Lower leg skin (tissue), 4 donors: ENCODE measurements around the gene SORCS2. TPM values are rescaled to one million over a fixed set of nuclear protein-coding genes. Genes with fewer than 3 reads are reported as not detected.

Experiments used
- DNase-seq, 2 donors: peaks; one replicate each; pipeline ENCODE4 v3.0.0-alpha.2; 2019; ENCODE audit warnings: low spot score in 2 of 2
- H3K4me3 ChIP-seq: fragments of 200-600 bp; sonication (generic); 2 replicates; pipeline ENCODE4 v1.5.1; 2017; ENCODE audit warnings: mild to moderate bottlenecking, low read depth; ENCODE audit not compliant: poor library complexity, severe bottlenecking
- CTCF ChIP-seq, 3 donors: fragments of 450-650 bp; IDR thresholded peaks; one replicate each; pipeline ENCODE4 v1.5.1; 2016; ENCODE audit warnings: antibody characterized with exemption in 3 of 3, mild to moderate bottlenecking in 3 of 3, moderate library complexity in 2 of 3
- POLR2A ChIP-seq, 2 donors: fragments of 450-650 bp; IDR thresholded peaks; one replicate each; pipeline ENCODE4 v1.6.1; 2016 to 2017; ENCODE audit warnings: antibody characterized with exemption in 2 of 2, mild to moderate bottlenecking in 1 of 2, moderate library complexity in 1 of 2
- WGBS, 2 donors: methylation state at CpG; one replicate each; pipeline ENCODE4 v1.1.5; 2018; 5-methylcytosine and 5-hydroxymethylcytosine counted together
- intact Hi-C: fragments of 100-400 bp; cut with DNase I; formaldehyde crosslinking; loops from one replicate; pipeline ENCODE4 v1.15.0; 2023; ENCODE audit warnings: low total_unique reads
- total RNA-seq, 4 donors: library from RNA; depleted of rRNA; stranded (reverse); fragments of >200 nt; gene quantifications; one replicate each; pipeline ENCODE4 v1.1.0, GENCODE V29; 2016

SORCS2 gene
- total RNA-seq, 4 donors from 2014 or later, result 1.1 to 6.4 (median 1.5) TPM

DNA sequence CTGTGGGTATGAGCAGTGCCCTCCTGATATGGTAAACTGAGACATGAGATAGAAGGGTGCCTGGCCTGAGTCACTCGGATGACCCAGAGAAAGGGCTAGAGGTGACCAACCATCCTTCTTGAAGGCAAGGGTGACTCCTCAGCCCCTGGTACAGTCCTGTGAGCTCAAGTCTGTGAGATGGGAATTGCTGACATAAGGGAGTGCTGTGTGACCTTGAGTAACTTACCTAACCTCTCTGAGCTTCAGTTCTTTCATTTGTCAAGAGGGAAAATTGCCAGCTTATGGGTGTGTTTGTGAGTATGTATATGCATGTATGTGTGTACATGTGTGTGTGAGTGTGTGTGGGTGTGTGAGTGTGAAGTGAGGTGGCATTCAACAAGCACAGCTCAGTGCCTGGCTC is 452.8 kb downstream of the SORCS2 start:
- TF ChIP-seq CTCF (IDR thresholded peaks at IDR 0.05) (no peak), POLR2A (IDR thresholded peaks at IDR 0.05) (no peak)
- intact Hi-C loops, result no loop called here
- WGBS, 2 donors, result 93 to 100% methylated on average over 1 of the region's 1 CpG
- DNase-seq, result no peak
- H3K4me3 ChIP-seq, result no peak overlapping the region

- H3K4me3 ChIP-seq, result no peak overlapping the region
- intact Hi-C loops, result no loop called here
- no peak for TF ChIP-seq CTCF (IDR thresholded peaks at IDR 0.05)
- no peak for TF ChIP-seq POLR2A (IDR thresholded peaks at IDR 0.05)
- 86 to 92% methylated on average over 21 to 23 of the region's 23 CpGs for WGBS, 2 donors
- DNase-seq, result no peak
Measured at GRCh38 chr4:7645956-7646355, 453.6 kb downstream of the SORCS2 start.

GRCh38 chr4:7646384-7647061 is 454.2 kb downstream of the SORCS2 start:
- no peak overlapping the region for H3K4me3 ChIP-seq
- intact Hi-C loops, result no loop called here
- no peak for DNase-seq
- WGBS, 2 donors, result 86 to 89% methylated on average over 18 of the region's 18 CpGs
- TF ChIP-seq POLR2A (IDR thresholded peaks at IDR 0.05) (no peak), CTCF (IDR thresholded peaks at IDR 0.05) (no peak)

DNA sequence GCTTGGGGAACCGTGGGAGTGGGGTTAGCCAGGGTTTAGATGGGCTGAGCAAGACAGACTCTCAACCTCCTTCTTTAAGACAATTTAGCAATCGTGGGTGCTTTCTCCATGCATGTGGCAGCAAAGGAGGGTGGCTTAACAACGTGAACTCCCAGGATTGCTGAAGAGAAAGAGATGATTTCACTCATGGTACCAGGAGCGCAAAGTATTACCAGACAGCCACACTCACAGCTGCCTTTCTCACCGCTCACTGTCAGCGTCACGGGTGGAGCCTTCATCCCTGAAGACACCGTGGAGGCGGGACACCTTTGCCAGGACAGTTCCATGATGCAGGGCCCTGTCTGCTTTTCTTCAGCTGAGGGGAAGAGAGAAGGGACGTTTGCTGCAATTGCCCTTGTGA is 454.8 kb downstream of the SORCS2 start:
- intact Hi-C loops, result no loop called here

GRCh38 chr4:7647600-7648543 is 455.5 kb downstream of the SORCS2 start:
- no peak for TF ChIP-seq POLR2A (IDR thresholded peaks at IDR 0.05)
- TF ChIP-seq CTCF (IDR thresholded peaks at IDR 0.05), result no peak
- WGBS, 2 donors, result 80 to 82% methylated on average over 23 of the region's 23 CpGs
- DNase-seq, result no peak
- no peak overlapping the region for H3K4me3 ChIP-seq
- intact Hi-C loops, result no loop called here

More for the DNA sequence above, 454.8 kb downstream of the SORCS2 start:
- no peak for DNase-seq
- H3K4me3 ChIP-seq, result no peak overlapping the region
- TF ChIP-seq POLR2A (IDR thresholded peaks at IDR 0.05) (no peak), CTCF (IDR thresholded peaks at IDR 0.05) (no peak)
- WGBS, 2 donors, result 84% methylated on average over 10 of the region's 10 CpGs
